M059J (cell line): Measurements from ENCODE around the gene REP15. TPM values are rescaled to one million over a fixed set of nuclear protein-coding genes. Genes with fewer than 3 reads are reported as not detected.
"Not testable (repeated sequence)": the region's sequence is repeated elsewhere in the genome, so short reads cannot be mapped to it uniquely, and the experiment has no call there.

ENCODE experiments used
- DNase-seq: peaks from one replicate; pipeline ENCODE4 v3.0.0-alpha.2; 2012; ENCODE audit warnings: low read depth
- total RNA-seq: library from RNA; depleted of rRNA; stranded (reverse); fragments of >200 nt; shearing (Covaris generic); gene quantifications from 2 replicates; pipeline ENCODE4 v1.2.3, GENCODE V29; 2014; rRNA removed

REP15 gene, protein sequence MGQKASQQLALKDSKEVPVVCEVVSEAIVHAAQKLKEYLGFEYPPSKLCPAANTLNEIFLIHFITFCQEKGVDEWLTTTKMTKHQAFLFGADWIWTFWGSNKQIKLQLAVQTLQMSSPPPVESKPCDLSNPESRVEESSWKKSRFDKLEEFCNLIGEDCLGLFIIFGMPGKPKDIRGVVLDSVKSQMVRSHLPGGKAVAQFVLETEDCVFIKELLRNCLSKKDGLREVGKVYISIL
- total RNA-seq: 1.2 TPM in 1 of 2 replicates, not detected in the other

DNA sequence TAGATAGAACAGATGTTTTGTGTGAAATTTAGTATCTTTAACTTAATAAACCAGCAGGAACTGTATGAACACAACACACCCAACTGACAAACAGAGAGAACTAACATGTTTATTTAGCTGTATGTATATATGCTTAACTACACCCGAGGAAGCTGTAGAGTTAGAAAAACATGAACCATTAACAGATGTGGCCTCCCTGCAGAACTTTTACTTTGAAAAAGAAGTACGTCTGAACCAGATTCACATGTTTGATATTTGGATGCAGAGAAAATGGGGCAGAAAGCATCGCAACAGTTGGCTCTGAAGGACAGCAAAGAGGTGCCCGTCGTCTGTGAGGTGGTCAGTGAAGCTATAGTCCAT, at the start of gene REP15:
Gene REP15 (plus strand): TSS at position 155 of the 360 bp plus-strand sequence. CDS start 116 bp downstream, at position 271.
- DNase-seq: no peak

DNA sequence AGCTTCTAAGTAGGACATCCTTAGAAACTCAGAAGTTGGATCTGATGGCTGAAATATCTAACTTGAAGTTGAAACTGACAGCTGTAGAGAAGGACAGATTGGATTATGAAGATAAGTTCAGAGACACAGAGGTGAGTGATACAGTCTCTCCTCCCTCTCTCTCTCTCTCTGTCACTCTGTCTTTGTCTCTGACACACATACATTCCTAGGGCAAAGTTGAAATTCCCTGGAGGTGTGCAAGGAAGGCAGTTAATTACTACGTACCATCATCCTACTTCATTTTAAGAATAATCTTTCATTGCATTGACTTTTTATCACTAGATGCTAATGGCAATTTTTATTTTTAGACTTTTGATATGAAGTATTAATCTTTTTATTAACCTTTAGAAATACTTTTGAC, 46.2 kb upstream of the REP15 start:
- no peak for DNase-seq

DNA sequence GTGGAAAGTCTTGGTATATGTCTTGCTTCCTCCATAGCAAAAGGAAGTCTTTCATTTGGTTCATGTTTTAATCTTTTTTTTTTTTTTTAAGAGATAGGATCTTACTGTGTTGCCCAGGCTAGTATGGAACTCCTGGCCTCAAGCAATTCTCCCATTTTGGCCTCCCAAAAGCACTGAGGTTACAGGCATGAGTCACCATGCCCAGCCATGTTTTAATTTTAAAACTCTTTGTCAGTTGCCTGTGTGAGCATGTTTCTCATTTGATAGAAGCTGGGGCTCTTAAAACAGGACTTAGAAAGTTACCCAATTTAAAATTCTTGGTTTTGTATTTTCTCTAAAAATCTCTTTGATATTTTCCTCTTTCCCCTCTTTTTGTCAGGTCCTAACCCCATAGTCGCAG, 45.0 kb upstream of the REP15 start:
- DNase-seq: peak; percentile 51

DNA sequence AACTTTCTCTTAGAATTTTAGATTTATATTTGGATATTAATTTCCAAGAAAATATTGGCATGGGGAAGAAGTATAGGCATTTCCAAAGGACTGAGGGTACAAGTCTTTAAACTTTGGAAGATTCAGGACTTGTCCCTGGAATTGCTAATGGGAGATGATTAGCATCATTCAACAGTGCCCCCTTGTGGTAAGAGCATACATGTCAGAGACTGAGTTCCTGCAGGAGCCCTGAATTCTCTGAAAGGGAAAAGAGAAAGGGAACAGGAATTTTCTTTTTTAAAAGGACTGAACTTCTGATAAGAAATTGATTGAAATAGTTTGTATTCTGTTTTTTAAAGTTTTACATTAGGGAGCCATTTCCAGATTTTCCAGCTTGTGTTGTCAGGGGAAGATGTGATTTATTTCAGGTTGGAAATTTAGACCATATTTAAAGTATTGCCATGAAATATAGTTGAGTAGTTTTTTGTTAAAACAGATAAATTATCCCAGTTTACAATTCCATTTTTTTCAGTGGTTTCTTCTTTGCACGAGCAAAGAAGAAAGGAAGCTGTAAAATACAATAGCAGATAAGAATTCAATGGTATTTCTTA, 44.0 kb upstream of the REP15 start:
- DNase-seq: peak; percentile 79

DNA sequence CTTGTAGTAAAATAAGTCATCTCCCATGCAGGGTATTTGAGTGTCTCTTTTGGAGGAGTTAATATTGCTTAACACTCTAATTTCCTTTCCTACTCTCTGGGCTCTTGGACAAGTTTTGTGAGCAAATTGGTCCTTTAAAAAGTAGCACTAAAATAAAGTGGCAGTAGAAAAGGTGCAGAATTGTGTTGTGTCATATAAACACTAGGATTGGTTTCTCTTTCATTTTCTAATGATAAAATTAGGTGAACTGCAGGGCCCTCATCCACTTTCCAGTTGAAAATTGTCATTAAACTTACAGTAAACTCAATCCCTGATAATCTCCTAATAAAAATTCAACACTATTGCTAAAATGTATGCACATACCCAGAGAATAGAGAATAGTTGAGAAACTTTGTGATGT, 42.6 kb upstream of the REP15 start:
- DNase-seq: no peak

DNA sequence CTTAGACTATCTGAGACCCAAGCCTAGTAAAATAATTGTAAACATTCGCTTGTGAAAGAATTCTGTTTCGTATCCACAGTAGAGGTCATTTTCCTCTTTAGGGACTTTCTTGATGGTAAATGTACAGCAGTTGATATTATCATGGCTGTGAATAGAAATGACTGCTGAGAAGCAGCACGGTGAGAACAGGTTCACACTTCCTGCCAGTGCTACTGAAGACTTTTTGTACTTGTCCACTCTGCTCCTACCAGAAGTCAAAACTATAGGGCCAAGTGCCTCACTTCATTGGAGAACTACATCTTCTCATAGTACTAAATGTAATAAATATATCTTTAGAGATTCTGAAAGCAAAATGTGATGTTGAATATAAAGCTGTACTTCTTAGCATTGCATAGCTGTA, 40.8 kb upstream of the REP15 start:
- not testable (repeated sequence) for DNase-seq

DNA sequence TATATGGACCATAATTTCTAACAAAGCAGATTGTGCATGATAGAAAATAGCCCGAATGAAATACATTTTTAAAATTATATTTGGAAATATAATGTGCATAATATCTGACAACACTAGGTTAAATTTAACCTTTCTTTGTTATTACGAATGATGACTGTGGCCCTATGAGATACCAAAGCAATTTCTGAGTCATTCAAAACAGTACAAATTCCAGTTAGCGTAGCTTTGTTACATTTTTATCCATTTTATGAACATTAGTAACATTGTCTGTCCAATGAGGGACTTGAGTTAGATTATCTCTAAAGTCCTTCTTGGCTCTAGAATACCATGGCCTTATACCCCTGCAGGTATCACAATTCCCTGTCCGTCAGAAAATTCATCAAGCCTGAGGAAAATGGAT, 39.0 kb upstream of the REP15 start:
- no peak for DNase-seq

DNA sequence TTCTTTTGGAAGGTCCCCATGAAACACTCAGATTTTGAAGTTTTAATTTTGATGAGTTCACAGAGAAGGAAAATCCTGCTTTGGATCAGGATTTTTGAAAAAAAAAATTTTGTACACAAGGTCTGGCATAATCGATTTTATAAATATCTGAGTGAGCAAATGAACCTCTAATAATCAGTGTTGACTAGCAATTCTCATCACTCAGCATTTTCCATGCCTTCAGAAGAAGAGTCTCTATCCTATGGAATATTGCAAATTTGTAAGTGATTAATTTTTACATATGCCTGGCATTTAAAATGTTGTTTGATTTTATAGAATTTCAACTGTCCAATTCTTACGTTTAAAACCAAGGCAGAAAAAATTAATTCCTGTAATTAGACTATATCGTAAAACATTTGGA, 30.5 kb upstream of the REP15 start:
- DNase-seq: no peak

DNA sequence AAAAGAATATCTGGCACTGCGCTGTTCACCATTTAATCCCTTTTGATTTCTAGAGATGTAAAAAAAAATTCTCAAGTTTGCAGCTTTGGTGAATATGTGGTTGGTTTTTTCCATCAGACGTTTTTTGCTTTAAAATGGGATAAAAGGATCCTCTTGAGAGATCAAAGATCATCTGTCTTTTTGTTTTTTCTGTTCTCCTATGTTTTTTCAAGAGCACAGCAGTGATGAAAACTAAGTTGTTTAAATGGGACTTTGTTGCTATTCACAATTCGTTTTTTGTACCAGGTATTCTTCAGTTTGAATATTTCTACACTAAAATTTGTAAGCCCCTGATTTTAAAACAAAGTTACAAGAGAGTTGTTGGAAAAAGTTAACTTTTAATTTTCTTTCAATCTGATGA, 29.7 kb upstream of the REP15 start:
- DNase-seq: no peak

DNA sequence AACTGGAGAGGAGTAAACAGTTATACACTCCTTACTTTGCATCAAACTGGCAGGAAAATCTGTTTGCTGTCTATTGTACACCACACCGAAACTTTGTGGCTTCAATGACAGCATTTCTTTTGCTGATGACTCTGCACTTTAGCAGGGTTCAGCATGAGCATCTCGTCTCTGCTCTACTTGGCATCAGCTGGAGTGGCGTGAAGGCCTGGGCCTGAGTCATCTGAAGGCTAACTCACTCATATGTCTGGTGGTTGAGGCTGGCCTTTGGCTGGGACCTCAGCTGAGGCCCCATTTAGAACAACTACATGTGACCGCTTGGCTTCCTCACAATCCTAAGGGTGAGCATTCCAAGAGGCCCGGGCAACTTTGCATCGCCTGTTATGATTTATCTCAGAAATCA, 28.7 kb upstream of the REP15 start:
- DNase-seq: peak; percentile 71

DNA sequence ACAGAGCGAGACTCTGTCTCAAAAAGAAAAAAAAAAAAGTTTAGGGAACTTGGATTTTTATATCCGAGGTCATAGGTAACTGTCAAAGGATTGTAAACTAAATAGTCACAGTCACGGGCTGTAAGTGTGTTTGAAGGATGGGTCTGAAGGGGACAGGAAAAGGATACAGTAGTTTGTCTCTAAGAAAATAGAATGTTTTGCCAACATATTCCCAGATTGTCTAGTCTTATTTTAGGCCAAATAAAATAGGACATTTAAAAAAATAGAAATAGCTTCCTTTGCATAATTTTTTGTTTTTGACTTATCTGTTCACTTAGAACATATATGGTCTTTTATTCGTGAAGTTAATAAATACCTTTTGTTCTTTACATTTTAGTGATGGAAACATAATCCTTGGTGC, 24.2 kb upstream of the REP15 start:
- DNase-seq: no peak

DNA sequence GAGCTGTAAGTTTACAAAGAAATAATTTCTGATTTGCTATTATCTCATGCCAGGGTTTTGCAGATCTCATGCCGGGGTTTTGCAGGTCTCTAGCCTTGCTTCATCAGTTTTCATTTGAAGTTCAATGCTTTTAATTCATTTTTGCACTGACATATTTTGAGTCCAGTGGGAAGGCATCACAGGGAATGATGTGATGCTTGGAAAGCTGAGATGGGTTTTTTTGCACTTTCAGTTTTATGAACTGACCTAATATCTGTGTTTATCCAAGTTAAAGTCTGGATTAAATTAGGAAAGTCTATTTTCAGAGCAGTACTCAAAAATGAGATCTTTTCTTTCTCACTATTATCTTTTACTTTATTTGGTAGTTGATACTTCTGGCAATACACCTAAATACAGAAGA, 23.6 kb upstream of the REP15 start:
- no peak for DNase-seq

DNA sequence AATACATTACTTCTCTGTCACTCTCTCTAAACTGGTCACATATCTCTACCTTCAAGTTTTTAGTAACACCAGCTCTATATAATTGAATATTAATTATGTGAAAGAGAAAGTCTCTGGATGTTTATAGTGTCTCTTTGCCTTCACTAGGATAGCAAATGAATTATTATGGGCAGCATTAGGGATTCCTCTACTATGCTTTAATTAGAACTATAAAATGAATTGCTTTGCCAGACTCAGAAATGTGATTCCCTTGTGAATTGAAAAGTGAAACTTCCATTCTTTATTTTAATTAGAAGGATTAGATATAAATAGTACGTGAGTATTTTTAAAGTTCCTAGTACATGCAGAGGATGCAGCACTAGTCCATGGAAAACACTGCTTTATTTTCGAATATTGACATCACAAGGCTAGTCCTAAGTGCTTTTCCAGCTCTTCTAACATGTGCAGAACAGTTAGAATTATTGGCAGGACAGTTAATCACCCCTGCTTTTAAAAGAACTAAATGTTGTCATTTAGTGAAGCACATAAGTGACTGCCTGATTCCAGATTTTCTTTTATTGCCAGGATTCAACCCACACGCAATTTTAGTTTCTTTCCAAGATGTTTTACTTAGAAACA, 23.0 kb upstream of the REP15 start:
- no peak for DNase-seq

DNA sequence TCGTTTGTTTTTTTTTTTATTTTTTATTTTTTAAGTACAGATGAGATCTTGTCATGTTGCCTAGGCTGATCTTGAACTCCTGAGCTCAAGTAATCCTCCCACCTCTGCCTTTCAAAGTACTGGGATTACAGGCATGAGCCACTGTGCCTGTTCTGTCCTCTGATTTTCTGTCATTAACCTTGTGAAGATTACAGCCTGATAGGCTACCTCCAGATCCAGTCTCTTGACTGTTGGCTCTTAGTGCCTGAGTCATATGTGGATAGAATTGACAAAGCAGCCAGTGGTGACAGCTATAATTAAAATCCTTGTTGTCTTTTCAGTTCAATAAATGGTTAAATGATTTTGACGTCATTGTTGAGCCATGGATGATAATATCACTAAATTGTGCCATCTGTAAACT, 21.3 kb upstream of the REP15 start:
- DNase-seq: no peak

DNA sequence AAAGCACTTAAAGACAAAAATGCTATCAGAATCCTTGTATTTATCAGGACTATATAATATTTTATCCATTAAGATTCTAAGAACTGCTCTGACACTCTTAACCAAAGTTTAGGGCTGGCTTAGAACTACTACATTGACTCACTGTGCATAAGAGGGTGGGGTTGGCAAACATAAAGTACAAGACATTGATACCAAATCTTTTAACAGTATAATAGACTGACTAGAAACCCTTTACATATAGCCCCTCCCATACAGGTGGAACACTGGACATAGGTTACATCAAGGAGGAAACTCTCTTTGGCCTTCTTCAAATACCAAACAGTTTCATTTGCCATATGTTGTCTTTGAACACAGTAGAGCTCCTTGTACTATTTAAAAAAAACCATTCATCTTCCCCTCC, 15.6 kb upstream of the REP15 start:
- DNase-seq: no peak

DNA sequence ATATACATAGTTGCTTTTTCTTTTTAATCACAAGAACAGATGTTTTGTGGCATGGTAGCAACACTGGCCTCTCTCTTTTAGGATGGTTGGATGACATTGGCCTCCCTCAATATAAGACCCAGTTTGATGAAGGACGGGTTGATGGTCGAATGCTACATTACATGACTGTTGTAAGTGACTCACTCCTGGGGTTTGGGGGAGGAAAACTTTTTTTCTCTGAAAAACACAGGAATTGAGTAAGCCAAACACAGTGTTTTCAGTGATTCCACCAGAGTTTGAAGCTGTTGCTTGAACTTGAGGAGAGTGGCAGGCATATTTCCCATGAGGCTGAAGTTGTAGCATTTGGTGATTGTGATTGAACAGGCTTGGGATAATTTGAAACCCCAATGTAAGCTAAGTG, 13.7 kb upstream of the REP15 start:
- no peak for DNase-seq

DNA sequence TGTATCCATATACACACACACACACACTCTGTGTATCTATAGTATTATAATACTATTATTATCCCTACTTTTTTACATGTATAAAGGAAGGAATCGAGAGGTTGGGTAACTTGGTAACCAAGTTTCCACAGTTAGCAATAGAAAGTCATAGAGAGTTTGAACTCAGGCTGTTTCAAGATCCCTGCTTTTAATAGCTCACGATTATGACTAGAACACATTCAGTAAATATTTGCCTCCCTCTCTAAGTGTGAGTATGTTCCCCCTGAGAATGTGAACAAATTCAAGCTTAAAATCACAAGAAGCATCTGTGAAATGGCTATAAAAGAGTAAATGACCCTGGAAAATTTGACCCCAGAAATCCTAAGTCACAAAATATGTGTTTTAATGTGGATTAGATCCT, 11.0 kb upstream of the REP15 start:
- no peak for DNase-seq

DNA sequence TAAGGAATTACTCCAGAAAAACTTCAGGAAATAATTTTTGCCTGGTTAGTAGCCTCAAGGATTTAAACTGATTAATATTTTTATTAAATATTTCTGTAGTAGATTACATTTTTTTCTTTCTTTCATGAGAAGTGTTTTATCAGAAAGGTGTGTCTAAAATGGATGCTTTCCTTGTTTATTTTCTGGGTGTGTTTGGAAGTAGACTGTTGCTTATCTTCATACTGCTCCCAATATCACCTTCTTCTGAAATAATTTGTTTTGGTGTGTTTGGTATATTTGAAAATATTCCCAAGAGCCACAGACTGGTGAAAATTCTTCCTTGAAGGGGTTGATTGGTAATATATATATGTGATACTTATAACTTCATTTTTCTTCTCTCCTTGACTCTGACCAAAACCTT, 10.1 kb upstream of the REP15 start:
- no peak for DNase-seq

DNA sequence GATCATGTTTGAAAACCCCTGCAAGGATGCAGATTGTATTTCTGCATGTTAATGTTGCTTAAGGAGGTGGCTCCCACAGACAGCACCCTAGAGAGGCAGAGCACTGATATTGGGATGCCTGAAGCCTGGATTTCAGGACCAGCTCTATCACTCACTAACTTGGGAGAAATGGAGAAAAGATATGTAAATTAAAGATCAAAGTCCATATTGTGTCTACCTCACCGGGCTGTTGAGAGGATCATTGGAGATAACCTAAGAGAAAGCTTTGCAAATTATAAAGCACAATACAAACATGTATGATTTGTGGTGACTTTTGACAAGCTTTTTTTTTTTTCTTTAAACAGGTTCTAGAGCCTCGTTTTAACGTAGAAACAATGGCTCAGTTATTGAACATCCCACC, 7.6 kb upstream of the REP15 start:
- DNase-seq: no peak

DNA sequence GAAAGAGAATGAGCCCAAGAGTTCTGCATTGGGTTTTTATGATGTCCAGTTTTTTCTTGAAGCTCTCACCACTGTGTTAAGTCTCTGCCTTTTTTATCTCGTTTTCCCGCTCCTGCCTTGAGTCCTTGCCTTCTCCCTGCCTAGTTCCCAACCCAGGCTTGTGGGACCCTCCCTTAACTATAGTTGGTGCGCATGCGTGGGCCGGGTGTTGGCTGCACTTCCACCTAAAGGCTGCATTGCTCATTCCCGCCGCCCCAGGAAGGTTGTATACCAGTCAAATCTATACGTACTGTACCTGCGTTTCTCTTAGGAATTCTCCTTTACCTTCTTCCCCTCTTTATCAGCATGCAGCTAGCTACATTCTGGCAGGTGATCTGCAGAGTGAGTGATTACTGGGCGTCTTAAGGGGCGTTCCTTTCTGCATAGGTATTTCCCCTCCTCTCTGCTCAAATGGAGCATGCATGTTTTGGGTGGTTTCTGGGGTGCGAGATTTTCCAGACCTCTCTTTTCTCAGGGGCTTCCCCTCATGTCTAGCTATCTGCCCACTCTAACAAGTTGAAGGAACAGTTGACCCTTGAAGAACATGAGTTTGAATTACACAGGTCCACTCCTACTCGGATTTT, 6.6 kb upstream of the REP15 start:
- DNase-seq: no peak

DNA sequence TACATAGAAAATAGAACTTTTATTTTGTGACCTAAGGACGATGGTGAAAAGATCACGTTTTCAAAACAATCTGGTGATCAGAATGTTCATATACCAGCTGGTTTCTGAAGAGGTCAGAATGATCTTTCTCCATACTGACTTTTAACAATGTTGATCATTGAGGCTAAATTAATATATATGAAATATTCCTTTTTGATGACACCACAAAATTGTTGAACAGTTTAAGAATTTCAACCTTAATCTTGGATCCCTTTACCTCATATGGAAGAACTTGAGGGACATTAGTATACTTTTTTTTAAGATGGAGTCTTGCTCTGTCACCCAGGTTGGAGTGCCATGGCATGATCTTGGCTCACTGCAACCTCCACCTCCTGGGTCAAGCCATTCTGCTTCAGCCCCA, 2.8 kb upstream of the REP15 start:
- no peak for DNase-seq

DNA sequence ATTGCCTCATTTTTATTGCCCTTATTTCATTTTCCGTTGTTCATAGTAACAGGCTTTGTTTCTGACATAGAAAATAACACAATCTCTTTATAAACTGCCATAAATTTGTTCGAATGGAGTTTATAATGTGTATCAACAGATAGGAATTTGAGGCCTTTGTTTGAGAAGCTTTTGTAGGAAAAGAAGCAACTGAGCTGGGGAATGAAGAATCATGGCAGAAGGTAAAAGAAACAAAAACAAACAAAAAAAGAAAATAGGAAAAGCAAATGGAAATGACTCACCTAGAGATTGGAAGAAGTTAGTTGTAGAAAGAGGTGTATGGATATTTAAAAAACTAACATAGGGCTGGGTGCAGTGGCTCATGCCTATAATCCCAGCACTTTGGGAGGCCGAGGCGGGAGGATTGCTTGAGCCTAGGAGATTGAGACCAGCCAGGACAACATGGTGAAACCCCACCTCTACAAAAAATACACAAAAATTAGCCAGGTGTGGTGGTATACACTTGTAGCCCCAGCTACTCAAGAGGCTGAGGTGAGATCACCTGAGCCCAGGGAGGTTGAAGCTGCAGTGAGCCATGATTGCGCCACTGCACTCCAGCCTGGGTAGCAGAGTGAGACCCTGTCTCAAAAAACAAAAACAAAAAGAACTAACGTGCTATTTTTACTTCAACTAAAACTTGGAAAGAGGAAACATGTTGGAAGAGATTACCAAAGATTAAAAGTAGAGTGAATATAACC, 523 bp upstream of the REP15 start:
- peak; percentile 9 for DNase-seq
